NCI-H1694 treated with DMSO at 0.1 percent for 48 hours (cell line): Measurements from ENCODE around the gene PHETA1.
A peak's percentile ranks its signal among the peaks of the same experiment; 100 is the strongest.
"Not testable (repeated sequence)": the region's sequence is repeated elsewhere in the genome, so short reads cannot be mapped to it uniquely, and the experiment has no call there.

ENCODE experiments used
- DNase-seq: peaks from one replicate; lab custom pipeline; 2025; lab: John Stamatoyannopoulos, UW

PHETA1 gene

DNA sequence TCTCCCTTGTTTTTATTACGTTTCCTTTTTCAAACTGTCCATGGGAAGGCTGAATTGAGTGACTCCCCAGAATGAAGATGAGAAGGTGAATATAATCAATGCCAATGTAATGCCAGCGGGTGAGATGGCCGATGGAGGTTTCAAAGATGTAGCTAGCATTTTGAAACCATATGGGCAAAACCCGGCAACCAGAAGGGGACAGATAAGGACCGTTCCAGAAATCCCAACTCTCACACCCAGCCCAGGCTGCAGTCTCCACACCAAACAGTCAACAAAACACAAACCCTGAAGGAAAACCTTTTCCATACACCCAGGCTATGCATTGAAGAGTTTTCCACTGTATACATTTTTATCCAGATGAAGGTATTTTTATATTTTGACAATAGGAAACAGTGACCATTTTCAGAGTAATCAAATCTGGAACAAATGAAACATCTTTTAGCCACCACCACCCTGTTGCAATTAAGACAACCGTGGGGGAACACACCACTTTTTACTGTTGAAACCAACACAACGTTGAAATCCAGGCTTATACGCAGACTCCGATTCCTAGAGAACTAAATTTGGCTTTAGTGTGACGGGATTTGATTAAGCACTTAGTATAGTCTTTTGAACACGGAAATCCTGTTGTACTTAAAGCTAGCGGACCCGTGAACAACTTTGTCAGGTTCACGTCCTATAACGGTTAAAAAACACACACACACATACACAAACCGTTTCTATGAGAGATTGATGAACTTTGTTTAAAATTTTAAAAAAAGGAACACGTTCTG is 19.0 kb downstream of the PHETA1 start:
- DNase-seq: no peak

DNA sequence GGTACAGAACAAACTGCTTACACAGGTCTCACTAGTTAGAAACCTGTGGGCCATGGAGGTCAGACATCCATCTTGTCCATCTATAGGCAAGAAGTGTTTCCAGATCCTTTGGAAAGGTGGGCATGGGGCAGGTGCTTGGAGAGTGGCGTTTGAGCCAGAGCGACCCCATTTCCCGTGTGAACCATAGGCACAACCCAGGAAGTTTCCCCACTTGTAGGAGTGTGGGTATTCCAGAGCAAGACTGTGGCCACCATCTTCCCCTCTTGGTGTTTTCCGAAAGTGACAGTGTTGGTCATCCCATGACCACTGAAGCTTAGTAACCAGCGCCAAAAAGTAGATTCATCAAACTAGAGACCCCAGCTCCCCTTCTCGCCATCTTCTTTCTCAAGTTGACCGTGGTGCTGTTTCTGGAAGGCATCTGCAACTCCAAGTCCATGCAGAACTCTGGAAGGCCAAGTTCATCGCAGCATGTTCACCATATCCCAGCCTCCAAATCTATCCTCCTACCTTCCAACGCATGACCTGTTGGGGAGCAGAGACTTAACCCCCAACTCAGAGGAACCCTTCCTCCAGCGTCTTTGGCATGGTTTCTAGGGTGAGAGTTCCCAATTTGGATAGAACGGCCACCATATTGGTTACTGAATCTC is 19.7 kb downstream of the PHETA1 start:
- no peak for DNase-seq

DNA sequence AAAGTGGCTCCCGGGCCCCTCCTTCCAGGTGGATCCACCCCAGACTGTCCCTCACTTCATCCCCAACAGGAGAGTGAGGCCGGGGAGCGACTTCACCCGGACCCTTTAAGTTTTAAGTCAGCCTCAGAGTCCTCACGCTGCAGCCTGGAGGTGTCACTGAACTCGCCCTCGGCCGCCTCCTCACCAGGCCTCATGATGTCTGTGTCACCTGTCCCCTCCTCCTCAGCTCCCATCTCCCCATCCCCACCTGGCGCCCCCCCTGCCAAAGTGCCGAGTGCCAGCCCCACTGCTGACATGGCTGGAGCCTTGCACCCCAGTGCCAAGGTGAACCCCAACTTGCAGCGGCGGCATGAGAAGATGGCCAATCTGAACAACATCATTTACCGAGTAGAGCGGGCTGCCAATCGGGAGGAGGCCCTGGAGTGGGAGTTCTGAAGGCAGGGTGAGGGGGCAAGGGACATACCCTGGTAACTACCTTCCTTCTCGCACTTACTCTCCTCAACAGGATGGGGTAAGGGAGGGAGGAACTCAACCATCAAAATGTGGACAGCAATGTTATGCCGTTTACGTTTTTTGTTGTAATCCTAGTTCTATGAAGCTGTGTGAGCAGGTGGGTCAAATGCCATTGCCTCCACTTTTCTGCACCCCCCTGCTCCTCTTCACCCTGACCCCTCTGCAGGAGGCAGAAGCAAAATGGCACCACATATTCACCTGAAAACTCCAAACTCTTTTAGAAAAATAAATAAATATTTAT is 20.8 kb downstream of the PHETA1 start:
- no peak for DNase-seq

DNA sequence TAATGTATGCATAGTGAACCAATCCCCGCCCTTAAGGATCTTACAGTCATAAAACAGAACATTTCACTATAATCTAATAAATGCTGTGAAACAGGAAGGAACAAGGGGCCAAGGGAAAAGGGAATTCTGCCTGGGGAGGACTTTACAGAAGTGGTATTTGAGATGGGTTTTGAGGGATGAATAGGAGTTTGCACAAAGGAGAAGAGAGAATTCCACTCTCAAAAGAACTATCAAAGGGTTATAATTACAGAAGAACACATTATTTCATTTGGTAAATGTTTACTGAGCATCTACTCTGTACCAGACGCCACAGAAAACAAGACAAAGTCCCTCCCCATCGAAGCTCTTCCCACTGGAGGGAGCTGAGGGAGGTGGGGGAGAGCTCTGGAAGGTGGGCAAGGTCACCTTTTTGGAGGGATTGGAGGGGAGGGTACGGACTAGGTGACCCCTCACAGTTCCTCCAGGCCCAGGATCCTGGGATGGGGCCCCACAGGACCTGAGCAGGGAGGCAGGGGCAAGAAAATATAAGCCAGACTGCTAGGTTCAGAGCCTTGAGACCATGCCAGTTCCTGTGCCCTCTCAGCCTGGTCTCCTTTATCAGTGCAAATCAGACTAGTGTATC is 24.5 kb downstream of the PHETA1 start:
- DNase-seq: no peak

DNA sequence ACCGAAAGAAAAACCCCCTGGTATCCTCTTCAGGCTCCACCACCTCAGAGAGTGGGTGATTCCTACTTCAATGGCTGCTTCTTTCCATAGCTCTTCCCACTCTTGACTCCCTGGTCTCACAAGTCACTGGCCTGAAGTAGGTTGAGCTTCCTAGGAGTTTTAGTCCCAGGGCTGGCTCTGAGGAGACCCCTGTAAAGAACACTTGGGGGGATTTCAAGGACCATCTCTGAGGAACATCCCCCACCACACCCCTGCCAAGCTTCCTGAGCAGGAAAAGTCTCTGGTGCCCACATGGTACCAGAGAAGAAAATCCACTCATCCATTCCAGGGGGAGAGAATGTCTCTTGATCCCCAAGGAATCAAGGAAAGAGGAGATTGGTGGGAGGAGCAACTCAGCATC is 25.7 kb downstream of the PHETA1 start:
- no peak for DNase-seq

DNA sequence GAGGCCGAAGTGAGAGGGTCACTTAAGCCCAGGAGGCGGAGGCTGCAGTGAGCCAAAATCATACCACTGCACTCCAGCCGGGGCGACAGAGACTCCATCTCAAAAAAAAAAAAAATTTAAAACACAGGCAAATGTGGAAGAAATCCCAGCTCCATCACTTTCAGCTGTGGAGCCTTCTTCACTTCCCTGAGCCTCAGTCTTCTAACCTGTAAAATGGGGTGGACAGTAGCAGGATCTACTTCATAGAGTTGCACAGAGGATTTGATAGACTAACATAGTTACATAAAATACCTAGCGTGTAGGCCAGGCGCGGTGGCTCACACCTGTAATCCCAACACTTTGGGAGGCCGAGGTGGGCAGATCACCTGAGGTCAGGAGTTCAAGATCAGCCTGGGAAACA is 26.5 kb downstream of the PHETA1 start:
- DNase-seq: no peak

DNA sequence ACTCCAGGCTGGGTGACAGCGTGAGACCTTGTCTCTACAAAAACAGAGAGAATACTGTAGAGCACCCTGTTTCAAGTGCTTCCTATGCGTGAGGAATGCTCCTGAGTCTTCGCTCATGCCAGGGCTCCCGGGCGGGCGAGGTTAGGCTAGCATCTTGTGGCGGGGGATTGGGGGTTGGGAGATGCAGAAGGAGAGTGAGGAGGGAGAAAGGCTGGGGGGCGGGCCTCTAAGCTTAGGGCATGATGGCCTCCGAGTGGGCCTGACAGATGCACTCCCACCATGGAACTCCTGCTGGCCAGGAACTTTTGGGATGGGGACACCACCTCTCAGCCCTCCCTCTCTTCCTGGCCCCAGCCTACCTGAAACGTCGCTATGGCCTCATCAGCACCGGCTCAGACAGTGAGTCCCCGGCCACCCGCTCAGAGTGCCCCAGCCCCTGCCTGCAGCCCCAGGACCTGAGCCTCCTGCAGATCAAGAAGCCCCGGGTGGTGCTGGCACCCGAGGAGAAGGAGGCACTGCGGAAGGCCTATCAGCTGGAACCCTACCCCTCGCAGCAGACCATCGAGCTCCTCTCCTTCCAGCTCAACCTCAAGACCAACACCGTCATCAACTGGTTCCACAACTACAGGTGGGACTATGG is 27.3 kb downstream of the PHETA1 start:
- no peak for DNase-seq

DNA sequence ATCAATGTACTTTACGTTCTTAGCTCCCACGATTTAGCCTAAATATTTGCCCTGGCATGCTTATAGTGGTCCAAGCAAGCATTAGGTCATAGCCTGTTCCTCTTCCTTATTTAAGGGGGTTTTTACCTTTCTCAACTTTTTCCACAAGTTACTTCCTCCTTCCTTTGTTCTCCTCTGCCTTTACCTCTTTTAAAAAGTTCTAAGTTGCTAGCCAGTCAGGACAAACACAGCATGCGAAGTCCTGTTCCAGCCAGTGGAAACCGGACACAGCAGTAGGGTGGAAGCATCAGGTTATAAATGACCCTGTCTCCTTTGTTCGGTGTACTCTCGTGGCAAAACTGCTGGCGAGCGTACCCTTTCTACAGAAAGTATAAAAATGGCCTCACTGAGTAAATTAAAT is 28.2 kb downstream of the PHETA1 start:
- not testable (repeated sequence) for DNase-seq

DNA sequence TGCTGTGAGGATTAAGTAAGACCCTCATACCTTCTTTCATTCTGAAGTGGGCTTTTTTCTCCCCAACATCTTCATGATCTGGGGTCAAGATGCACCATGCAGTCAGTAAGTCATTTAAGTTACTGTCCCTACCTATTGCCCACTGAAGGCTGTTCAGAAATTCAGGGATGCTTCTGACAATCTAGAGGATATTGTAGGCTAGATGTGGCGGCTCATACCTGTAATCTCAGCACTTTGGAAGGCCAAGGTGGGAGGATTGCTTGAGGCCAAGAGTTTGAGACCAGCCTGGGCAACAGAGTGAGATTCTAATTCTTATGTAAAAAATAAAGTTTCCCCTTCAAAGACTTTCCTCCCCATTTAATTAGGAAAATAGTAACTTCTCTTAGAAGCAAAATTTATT is 28.7 kb downstream of the PHETA1 start:
- DNase-seq: no peak

DNA sequence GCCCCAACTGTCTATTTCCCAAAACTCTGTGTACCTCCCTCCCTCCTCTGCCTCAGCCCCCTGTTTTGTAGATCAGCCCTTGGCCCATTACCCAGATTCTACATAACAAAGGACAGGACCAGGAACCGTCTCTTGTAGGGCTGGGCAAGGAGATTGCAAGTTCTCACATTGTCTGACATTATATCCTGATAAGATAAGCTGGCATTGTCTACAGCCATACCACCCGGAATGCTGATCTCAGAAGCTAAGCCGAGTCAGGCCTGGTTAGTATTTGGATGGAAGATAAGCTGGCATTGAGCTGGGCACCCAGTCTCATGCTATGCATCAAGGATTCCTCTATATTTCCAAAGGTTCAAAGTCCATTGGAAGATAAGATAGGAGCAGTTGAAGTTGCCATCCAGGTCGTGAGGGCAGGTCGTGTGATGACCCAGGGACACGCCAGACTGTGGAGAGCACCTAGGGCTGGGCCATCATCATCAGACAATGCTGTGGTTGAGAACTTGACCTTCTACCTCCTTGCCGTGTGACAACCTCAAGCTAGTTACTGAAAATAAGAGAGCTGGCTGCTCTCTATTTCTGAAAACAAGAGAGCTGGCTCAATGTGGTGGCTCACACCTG is 29.5 kb downstream of the PHETA1 start:
- no peak for DNase-seq

DNA sequence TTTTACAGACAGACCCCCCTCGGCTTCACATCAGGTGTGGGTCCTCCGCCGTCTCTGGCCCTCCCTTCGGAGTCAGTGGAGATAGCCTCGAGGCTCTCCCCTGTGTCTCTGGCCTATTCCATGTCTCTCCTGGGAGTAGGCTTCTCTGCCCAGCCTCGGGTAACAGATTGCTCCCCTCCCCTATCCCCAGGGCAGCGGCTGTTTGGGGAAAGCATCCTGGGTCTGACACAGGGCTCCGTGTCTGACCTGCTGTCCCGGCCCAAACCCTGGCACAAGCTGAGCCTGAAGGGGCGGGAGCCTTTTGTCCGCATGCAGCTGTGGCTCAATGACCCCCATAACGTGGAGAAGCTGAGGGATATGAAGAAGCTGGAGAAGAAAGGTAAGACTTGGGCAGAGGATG is 30.8 kb downstream of the PHETA1 start:
- DNase-seq: no peak

DNA sequence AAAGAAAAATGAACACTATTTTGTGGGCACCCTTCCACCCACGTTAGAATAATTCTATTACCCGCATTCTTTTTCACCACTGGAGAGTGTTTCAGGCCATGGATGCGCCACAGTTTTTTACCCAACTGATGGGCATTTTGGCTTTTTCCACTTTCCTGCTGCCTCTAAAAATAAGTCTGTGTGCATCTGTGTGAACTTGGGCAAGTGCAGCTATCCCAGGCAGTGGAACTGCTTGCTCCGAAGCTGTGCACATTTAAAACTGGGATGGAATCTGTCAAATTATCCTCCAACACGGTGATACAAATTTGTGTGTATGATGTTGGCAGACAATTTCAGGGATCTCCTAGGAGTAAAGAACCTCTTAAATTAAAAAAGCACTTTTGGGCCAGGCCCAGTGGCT is 31.5 kb downstream of the PHETA1 start:
- DNase-seq: no peak

DNA sequence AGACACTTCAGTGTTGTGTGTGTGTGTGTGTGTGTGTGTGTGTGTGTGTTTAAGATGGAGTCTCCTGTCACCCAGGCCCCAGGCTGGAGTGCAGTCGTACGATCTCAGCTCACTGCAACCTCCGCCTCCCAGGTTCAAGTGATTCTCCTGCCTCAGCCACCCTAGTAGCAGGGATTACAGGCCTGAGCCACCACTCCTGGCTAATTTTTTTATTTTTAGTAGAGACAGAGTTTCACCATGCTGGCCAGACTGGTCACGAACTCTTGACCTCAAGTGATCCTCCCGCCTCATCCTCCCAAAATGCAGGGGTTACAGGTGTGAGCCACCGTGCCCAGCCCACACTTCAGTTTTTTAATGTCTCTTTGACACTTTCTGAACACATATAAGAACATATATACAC is 32.5 kb downstream of the PHETA1 start:
- not testable (repeated sequence) for DNase-seq

DNA sequence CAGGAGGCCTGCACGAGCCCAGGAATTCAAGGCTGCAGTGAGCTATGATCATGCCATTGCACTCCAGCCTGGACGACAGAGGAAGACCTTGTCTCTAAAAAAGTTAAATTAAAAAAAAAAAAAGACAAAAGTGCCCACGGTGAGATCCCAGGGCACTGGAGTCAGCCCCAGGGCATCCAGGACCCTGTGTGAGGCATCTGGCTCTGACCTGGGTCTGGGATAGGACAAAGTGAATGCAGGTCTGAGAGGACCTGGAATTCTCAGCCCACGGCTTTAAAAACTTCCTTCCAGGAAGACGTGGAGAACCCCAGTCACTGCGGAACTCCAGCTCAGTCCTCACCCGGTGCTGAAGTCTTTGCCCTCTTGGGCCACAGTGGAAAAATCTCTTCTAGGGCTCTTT is 33.1 kb downstream of the PHETA1 start:
- DNase-seq: no peak

DNA sequence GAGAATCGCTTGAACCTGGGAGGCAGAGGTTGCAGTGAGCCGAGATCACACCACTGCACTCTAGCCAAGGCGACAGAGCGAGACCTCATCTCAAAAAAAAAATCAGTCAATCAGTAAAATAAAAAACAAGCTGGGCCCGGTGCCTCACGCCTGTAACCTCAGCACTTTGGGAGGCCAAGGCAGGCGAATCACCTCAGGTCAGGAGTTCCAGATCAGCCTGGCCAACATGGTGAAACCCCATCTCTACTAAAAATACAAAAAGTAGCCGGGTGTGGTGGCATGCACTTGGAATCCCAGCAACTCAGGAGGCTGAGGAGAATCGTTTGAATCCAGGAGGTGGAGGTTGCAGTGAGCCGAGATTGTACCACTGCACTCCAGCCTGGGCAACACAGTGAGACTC is 33.6 kb downstream of the PHETA1 start:
- not testable (repeated sequence) for DNase-seq

DNA sequence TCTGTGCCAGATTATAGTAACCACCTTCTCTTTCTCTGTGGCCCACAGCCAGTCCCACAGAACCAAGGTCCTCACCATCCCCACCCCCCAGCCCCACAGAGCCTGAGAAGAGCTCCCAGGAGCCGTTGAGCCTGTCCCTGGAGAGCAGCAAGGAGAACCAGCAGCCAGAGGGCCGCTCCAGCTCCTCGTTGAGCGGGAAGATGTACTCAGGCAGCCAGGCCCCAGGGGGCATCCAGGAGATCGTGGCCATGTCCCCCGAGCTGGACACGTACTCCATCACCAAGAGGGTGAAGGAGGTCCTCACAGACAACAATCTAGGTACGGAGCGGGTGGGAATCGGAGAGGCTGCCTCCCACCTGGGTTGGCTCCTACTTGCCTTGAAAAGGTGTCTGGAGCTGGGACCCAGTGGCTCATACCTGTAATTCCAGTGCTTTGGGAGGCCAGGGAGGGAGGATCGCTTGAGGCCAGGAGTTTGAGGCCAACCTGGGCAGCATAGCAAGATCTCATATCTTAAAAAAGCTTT is 34.4 kb downstream of the PHETA1 start:
- DNase-seq: no peak

DNA sequence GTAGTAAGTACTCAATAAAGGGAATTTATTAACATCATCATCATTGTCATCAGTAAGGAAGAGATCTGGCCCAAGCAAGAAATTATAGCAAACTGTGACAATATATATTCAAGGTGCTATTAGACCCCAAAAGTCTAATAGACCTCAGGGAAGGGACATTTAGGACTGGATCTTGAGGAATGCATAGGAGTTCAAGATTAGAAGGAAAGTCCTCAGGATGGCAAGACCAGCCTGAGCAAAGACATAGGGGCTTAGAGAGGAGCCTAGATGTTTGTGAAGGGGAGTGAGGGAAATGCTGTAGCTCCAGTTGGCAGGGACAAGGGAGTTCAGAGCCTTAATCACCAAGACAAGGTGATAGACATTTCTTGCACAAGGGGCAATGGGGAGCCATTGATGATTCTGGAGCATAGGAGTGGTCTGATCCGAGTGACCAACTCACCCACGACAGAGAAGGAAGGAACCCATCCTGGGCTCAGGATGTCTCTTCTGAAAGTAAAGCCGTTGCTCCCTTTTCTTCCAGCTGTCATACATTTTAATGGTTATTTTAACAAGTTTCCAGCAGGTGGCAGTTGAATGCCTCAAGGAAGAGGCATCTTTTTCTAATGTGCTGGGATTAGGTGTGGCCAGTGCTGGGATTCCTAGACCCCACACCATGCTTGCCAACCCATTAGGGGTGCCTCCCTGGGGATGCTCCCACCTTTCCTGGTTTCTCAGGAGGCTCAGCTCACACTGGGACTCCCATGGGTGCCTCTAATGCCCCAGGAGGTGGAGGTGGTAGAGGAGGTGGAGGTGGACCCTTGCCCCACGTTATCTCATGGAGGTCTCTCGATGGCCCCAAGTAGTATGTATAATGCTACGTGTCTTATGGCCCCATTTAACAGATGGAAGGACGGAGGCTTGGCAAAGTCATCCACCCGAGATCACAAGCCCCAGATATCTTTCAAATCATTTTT is 37.8 kb downstream of the PHETA1 start:
- peak; percentile 21 for DNase-seq

DNA sequence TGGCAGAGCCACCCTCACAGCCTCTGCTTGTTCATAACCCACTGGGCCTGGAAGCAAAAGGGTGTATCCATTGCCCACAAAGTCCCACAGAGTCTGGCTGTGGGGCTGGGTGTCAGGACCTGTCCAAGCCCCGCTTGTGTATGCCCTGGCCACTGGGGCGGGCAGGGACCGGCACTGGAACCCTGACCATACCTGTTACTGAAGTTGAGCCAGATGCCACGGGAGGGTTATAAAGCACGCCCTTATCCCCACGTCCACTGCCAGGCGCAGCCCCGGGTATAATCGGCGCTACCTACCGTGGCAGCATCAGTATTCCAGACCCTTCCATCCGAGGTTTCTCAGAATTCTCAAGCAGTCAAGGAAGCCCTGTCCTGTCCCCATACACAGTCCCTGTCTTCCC is 40.8 kb downstream of the PHETA1 start:
- no peak for DNase-seq

DNA sequence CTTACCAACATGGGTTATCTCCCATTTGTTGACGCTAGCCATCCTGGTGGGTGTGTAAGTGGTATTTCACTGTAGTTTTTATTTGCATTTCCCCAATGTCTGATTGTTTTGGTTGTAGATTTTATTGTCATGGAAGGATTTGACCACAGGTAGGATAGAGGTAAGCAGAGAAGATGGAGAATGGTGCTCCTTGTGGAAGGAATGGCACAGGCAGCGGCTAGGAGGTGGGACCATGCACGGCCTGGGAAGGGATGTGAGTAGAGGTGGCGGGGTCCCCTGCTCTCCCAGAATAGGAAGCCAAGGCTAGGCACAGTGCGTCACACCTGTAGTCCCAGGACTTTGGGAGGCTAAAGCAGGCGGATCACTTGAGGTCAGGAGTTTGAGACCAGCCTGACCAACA is 41.4 kb downstream of the PHETA1 start:
- DNase-seq: no peak
